B cell (primary cell): Measurements from ENCODE around the gene AREL1. TPM values are rescaled to one million over a fixed set of nuclear protein-coding genes. Genes with fewer than 3 reads are reported as not detected.

Experiments used
- ATAC-seq: fragments of 200-7000 bp; cut with Tn5 transposase; one replicate; pipeline ENCODE4 v1.10.0; 2021; ENCODE audit warnings: low read depth, mild to moderate bottlenecking, moderate number of reproducible peaks, moderate library complexity
- CTCF ChIA-PET: fragments of 350-600 bp; sonication (Branson Sonifier 250); formaldehyde crosslinking; loops from one replicate; lab custom pipeline; 2021; ENCODE audit warnings: antibody characterized with exemption, inconsistent platforms; lab: Charles Lee
- POLR2A ChIA-PET: fragments of 350-600 bp; sonication (Branson Sonifier 250); formaldehyde crosslinking; loops from one replicate; lab custom pipeline; 2021; ENCODE audit warnings: antibody characterized with exemption; lab: Charles Lee
- DNase-seq: peaks from one replicate; pipeline ENCODE4 v3.0.0; 2013
- H2AFZ ChIP-seq: 2 replicates; pipeline ENCODE4 v1.6.1; 2012; ENCODE audit warnings: mild to moderate bottlenecking, low read depth, low read length; ENCODE audit not compliant: insufficient read depth, poor library complexity, severe bottlenecking
- H3K27ac ChIP-seq, 2 donors: 1 replicate in 1 of 2; 2 replicates in 1 of 2; pipeline ENCODE4 v1.5.1; 2012 to 2013; ENCODE audit warnings: low read length in 2 of 2, mild to moderate bottlenecking in 2 of 2, moderate library complexity in 1 of 2
- H3K27me3 ChIP-seq, 4 experiments: fragments of 200-600 bp in 1 of 4; sonication (generic) in 1 of 4; replicated peaks in 1 of 4; 1 replicate in 2 of 4; 2 replicates in 2 of 4; pipeline versions ENCODE4 v1.6.1 to v1.7.0; 2013 to 2016; ENCODE audit warnings: low read length in 3 of 4, mild to moderate bottlenecking in 2 of 4, mixed read lengths in 1 of 4, moderate library complexity in 1 of 4; ENCODE audit not compliant: insufficient read depth in 4 of 4, control insufficient read depth in 3 of 4; ENCODE audit errors: control extremely low read depth in 1 of 4
- H3K36me3 ChIP-seq, 2 experiments: replicated peaks in 1 of 2; 1 replicate in 1 of 2; 2 replicates in 1 of 2; pipeline versions ENCODE4 v1.6.1 to v1.7.1; 2013; ENCODE audit warnings: low read length in 1 of 2; ENCODE audit not compliant: insufficient read depth in 2 of 2, control insufficient read depth in 1 of 2; ENCODE audit errors: control extremely low read depth in 1 of 2, extremely low read depth in 1 of 2
- H3K4me1 ChIP-seq, 2 donors: fragments of 200-600 bp in 1 of 2; sonication (generic) in 1 of 2; 1 replicate in 1 of 2; 2 replicates in 1 of 2; pipeline versions ENCODE4 v1.5.1 to v1.6.1; 2013 to 2017; ENCODE audit warnings: low read length in 2 of 2; ENCODE audit not compliant: control insufficient read depth in 2 of 2, insufficient read depth in 2 of 2
- H3K4me2 ChIP-seq: replicated peaks from 2 replicates; pipeline ENCODE3; 2012; ENCODE audit warnings: mild to moderate bottlenecking, low read depth, low read length; ENCODE audit not compliant: poor library complexity, severe bottlenecking
- H3K4me3 ChIP-seq, 5 experiments: fragments of 200-600 bp in 1 of 5; sonication (generic) in 1 of 5; 1 replicate in 3 of 5; 2 replicates in 2 of 5; pipeline versions ENCODE4 v1.5.1 to v1.7.0; 2011 to 2016; ENCODE audit warnings: low read length in 4 of 5, mild to moderate bottlenecking in 4 of 5, low read depth in 2 of 5, control low read depth in 1 of 5, moderate library complexity in 1 of 5; ENCODE audit not compliant: insufficient read depth in 1 of 5; ENCODE audit errors: control extremely low read depth in 1 of 5, extremely low read depth in 1 of 5
- H3K79me2 ChIP-seq: fragments of 200-600 bp; sonication (generic); one replicate; pipeline ENCODE4 v1.6.0; 2016; ENCODE audit warnings: low read length; ENCODE audit not compliant: control insufficient read depth, insufficient read depth
- H3K9ac ChIP-seq: fragments of 200-600 bp; sonication (generic); 2 replicates; pipeline ENCODE4 v1.6.1; 2017; ENCODE audit warnings: mild to moderate bottlenecking, low read length, moderate library complexity
- H3K9me3 ChIP-seq, 3 donors: one replicate each; pipeline versions ENCODE4 v1.6.1 to v1.7.1; 2013; ENCODE audit warnings: low read length in 2 of 3; ENCODE audit not compliant: control insufficient read depth in 2 of 3, insufficient read depth in 1 of 3; ENCODE audit errors: control extremely low read depth in 1 of 3
- H4K20me1 ChIP-seq: 2 replicates; pipeline ENCODE4 v1.6.0; 2012; ENCODE audit warnings: mild to moderate bottlenecking, low read length; ENCODE audit not compliant: insufficient read depth, control insufficient read depth, poor library complexity, severe bottlenecking
- H3K27ac Mint-ChIP-seq: one replicate; pipeline ENCODE4 v1.8.0; 2021; ENCODE audit warnings: mixed read lengths
- H3K27me3 Mint-ChIP-seq: one replicate; pipeline ENCODE4 v1.8.0; 2021; ENCODE audit warnings: mixed read lengths
- H3K4me1 Mint-ChIP-seq: one replicate; pipeline ENCODE4 v1.8.0; 2021; ENCODE audit warnings: mixed read lengths
- H3K4me3 Mint-ChIP-seq: one replicate; pipeline ENCODE4 v1.8.0; 2021; ENCODE audit warnings: mixed read lengths
- H3K9me3 Mint-ChIP-seq: one replicate; pipeline ENCODE4 v1.8.0; 2022; ENCODE audit warnings: mixed read lengths; ENCODE audit not compliant: insufficient read depth
- CTCF ChIP-seq: fragments of 200-600 bp; IDR thresholded peaks from one replicate; pipeline ENCODE4 v1.8.0; 2022; ENCODE audit warnings: antibody characterized with exemption, mild to moderate bottlenecking
- EZH2 ChIP-seq: IDR thresholded peaks from 2 replicates; pipeline ENCODE4 v1.6.1; 2012; ENCODE audit warnings: borderline replicate concordance, low read depth, mild to moderate bottlenecking, moderate library complexity, low read length; ENCODE audit not compliant: insufficient read depth, poor library complexity, severe bottlenecking
- WGBS: methylation state at CpG from one replicate; pipeline ENCODE4 v1.1.5; 2013; ENCODE audit warnings: missing lambda C conversion rate; ENCODE audit not compliant: insufficient coverage; 5-methylcytosine and 5-hydroxymethylcytosine counted together
- intact Hi-C: fragments of 100-400 bp; cut with micrococcal nuclease; formaldehyde crosslinking; loops from one replicate; pipeline ENCODE4 v1.10.0; 2022
- polyA plus RNA-seq: library from polyadenylated mRNA; depleted of rRNA; stranded (reverse); fragments of >200 nt; gene quantifications from 2 replicates; pipeline ENCODE4 v1.2.3, GENCODE V29; 2012
- total RNA-seq, 2 donors: library from RNA; stranded (reverse); fragments of 120-200 nt in 1 of 2; gene quantifications; 1 replicate in 1 of 2; 2 replicates in 1 of 2; pipeline versions ENCODE4 v1.2.3 to v1.2.4, GENCODE V29; 2013 to 2022

The AREL1 gene
- total and polyA plus RNA-seq, 2 donors (not counting 1 experiment from before 2014, with no cell fraction given), result 19.2 to 39.4 TPM

- Histone ChIP-seq H3K9me3 (no peaks in the 10 kb centered on the region), H3K4me3 (no peak overlapping the region), H3K4me2 (no peak overlapping the region), H3K27ac (no peak overlapping the region), H3K79me2 (no peaks in the 10 kb centered on the region), H3K9ac (no peak overlapping the region), H4K20me1 (no peaks in the 10 kb centered on the region), H3K36me3 (peaks cover 0 to 72% of the 10 kb centered on the region in 2 experiments), H3K27me3 (no peaks in the 10 kb centered on the region), H3K4me1 (no peaks in the 10 kb centered on the region), H2AFZ (no peak overlapping the region)
- H3K27ac Mint-ChIP-seq, result no peak overlapping the region
- no peak for ATAC-seq
- no peak overlapping the region for H3K4me3 Mint-ChIP-seq
- DNase-seq, result no peak
- TF ChIP-seq EZH2 (no peak), CTCF (no peak)
- POLR2A ChIA-PET, result no interaction called here
- WGBS, result no CpG with 5 or more reads among the region's 1 CpG
- no peaks in the 10 kb centered on the region for H3K4me1 Mint-ChIP-seq
- CTCF ChIA-PET, result interaction anchor here (0.7 kb wide), 1 partner anchor 10 kb away, joined by 3 read pairs; no protein-coding TSS in a partner anchor
- intact Hi-C loops, result no loop called here
- no peaks in the 10 kb centered on the region for H3K9me3 Mint-ChIP-seq
- no peaks in the 10 kb centered on the region for H3K27me3 Mint-ChIP-seq
Measured at GRCh38 chr14:74667758-74668157, 45.1 kb downstream of the AREL1 start.

- Mint-ChIP-seq H3K27me3 (no peaks in the 10 kb centered on the region), H3K4me3 (no peak overlapping the region), H3K9me3 (no peaks in the 10 kb centered on the region), H3K4me1 (no peaks in the 10 kb centered on the region), H3K27ac (no peak overlapping the region)
- Histone ChIP-seq H3K9me3 (no peaks in the 10 kb centered on the region), H3K36me3 (peaks cover 1 to 64% of the 10 kb centered on the region in 2 experiments), H2AFZ (no peak overlapping the region), H4K20me1 (no peaks in the 10 kb centered on the region), H3K4me3 (no peak overlapping the region), H3K27ac (no peak overlapping the region), H3K27me3 (no peaks in the 10 kb centered on the region), H3K4me2 (no peak overlapping the region), H3K4me1 (no peaks in the 10 kb centered on the region), H3K79me2 (no peaks in the 10 kb centered on the region), H3K9ac (no peak overlapping the region)
- CTCF ChIA-PET, result no interaction called here
- POLR2A ChIA-PET, result no interaction called here
- WGBS, result 100% methylated on average over 1 of the region's 2 CpGs
- ATAC-seq (no peak), DNase-seq (no peak)
- no peak for TF ChIP-seq EZH2
- no peak for TF ChIP-seq CTCF
- intact Hi-C loops, result no loop called here
Measured at GRCh38 chr14:74664717-74665116, 48.2 kb downstream of the AREL1 start.
